Epithelial cell of esophagus (primary cell): Measurements from ENCODE around the gene HDAC4.

Source experiments
- DNase-seq: peaks from one replicate; pipeline ENCODE4 v3.0.0; 2010; ENCODE audit warnings: low read depth
- H3K4me3 ChIP-seq: 2 replicates; pipeline ENCODE4 v1.5.1; 2011; ENCODE audit warnings: mild to moderate bottlenecking, low read length, control low read depth
- CTCF ChIP-seq: IDR thresholded peaks from 2 replicates; pipeline ENCODE4 v1.5.1; 2011; ENCODE audit warnings: low read depth, mild to moderate bottlenecking, low read length, control low read depth, inconsistent platforms; ENCODE audit not compliant: insufficient read depth; ENCODE audit errors: missing control alignments

The HDAC4 gene

GRCh38 chr2:239000089-239000488 lies 400.7 kb downstream of the HDAC4 start:
- no peak overlapping the region for H3K4me3 ChIP-seq
- TF ChIP-seq CTCF = no peak
- DNase-seq = no peak

GRCh38 chr2:238999291-238999741 lies 401.5 kb downstream of the HDAC4 start:
- TF ChIP-seq CTCF = no peak
- H3K4me3 ChIP-seq = no peak overlapping the region
- no peak for DNase-seq

- TF ChIP-seq CTCF = no peak
- H3K4me3 ChIP-seq = no peak overlapping the region
- no peak for DNase-seq
Measured at GRCh38 chr2:238998801-238999200, 402.0 kb downstream of the HDAC4 start.
